ENCODE data around the gene RIN2.
"Not testable (repeated sequence)": the region's sequence is repeated elsewhere in the genome, so short reads cannot be mapped to it uniquely, and the experiment has no call there.

Gene RIN2

GRCh38 chr20:19739351-19739750 is 18.7 kb upstream of the RIN2 start:
- DNase-seq (ENCODE audit: low read depth in 2 of 2) = no peak

- no peak for DNase-seq (ENCODE audit: low read depth in 2 of 2)
Measured at GRCh38 chr20:19740512-19740911, 17.5 kb upstream of the RIN2 start.

GRCh38 chr20:19741924-19742323 is 16.1 kb upstream of the RIN2 start:
- DNase-seq (ENCODE audit: low read depth in 2 of 2) = no peak

GRCh38 chr20:19742974-19743639 is 15.0 kb upstream of the RIN2 start:
- no peak for DNase-seq (ENCODE audit: low read depth in 2 of 2)

GRCh38 chr20:19743640-19743995 is 14.4 kb upstream of the RIN2 start:
- no peak for DNase-seq (ENCODE audit: low read depth in 2 of 2)

- no peak for DNase-seq (ENCODE audit: low read depth in 2 of 2)
Measured at GRCh38 chr20:19745106-19745505, 13.0 kb upstream of the RIN2 start.

- no peak for DNase-seq (ENCODE audit: low read depth in 2 of 2)
Measured at GRCh38 chr20:19745584-19745983, 12.5 kb upstream of the RIN2 start.

- DNase-seq (ENCODE audit: low read depth in 2 of 2) = no peak
Measured at GRCh38 chr20:19746396-19746795, 11.7 kb upstream of the RIN2 start.

GRCh38 chr20:19747903-19748302 is 10.2 kb upstream of the RIN2 start:
- DNase-seq (ENCODE audit: low read depth in 2 of 2) = no peak

- DNase-seq (ENCODE audit: low read depth in 2 of 2) = no peak
Measured at GRCh38 chr20:19748681-19749080, 9.4 kb upstream of the RIN2 start.

- no peak for DNase-seq (ENCODE audit: low read depth in 2 of 2)
Measured at GRCh38 chr20:19749618-19750071, 8.4 kb upstream of the RIN2 start.

- no peak for DNase-seq (ENCODE audit: low read depth in 2 of 2)
Measured at GRCh38 chr20:19750101-19750606, 7.9 kb upstream of the RIN2 start.

GRCh38 chr20:19750907-19751636 is 7.0 kb upstream of the RIN2 start:
- no peak for DNase-seq (ENCODE audit: low read depth in 2 of 2)

GRCh38 chr20:19754201-19754600 is 3.9 kb upstream of the RIN2 start:
- DNase-seq (ENCODE audit: low read depth in 2 of 2) = not testable (repeated sequence)

- DNase-seq (ENCODE audit: low read depth in 2 of 2) = no peak
Measured at GRCh38 chr20:19756761-19757486, 1.1 kb upstream of the RIN2 start.

- no peak for DNase-seq (ENCODE audit: low read depth in 2 of 2)
Measured at GRCh38 chr20:19757487-19758132, 448 bp upstream of the RIN2 start.

GRCh38 chr20:19758501-19759331 is 658 bp downstream of the RIN2 start:
- DNase-seq (ENCODE audit: low read depth in 2 of 2) = no peak

GRCh38 chr20:19760371-19760721 is 2.3 kb downstream of the RIN2 start:
- DNase-seq (ENCODE audit: low read depth in 2 of 2) = no peak

- no peak for DNase-seq (ENCODE audit: low read depth in 2 of 2)
Measured at GRCh38 chr20:19761326-19761725, 3.3 kb downstream of the RIN2 start.

GRCh38 chr20:19761841-19762240 is 3.8 kb downstream of the RIN2 start:
- DNase-seq (ENCODE audit: low read depth in 2 of 2) = no peak

- DNase-seq (ENCODE audit: low read depth in 2 of 2) = no peak
Measured at GRCh38 chr20:19764207-19764606, 6.1 kb downstream of the RIN2 start.
